Nephron (organoid): ENCODE results near the gene DLGAP1.

Experiments
- H3K27ac Mint-ChIP-seq, 3 experiments: 2 replicates each; pipeline ENCODE4 v1.8.0; 2020; ENCODE audit warnings: mixed read lengths in 3 of 3, mild to moderate bottlenecking in 2 of 3, moderate library complexity in 1 of 3
- H3K27me3 Mint-ChIP-seq: 2 replicates; pipeline ENCODE4 v1.8.0; 2021; ENCODE audit warnings: low read depth, mild to moderate bottlenecking, moderate library complexity, mixed read lengths
- H3K36me3 Mint-ChIP-seq: 2 replicates; pipeline ENCODE4 v1.8.0; 2020; ENCODE audit warnings: low read depth, mixed read lengths
- H3K4me1 Mint-ChIP-seq: 2 replicates; pipeline ENCODE4 v1.8.0; 2020; ENCODE audit warnings: mixed read lengths
- H3K4me3 Mint-ChIP-seq, 3 experiments: 2 replicates each; pipeline ENCODE4 v1.8.0; 2020; ENCODE audit warnings: mild to moderate bottlenecking in 3 of 3, mixed read lengths in 3 of 3, moderate library complexity in 2 of 3
- H3K9me3 Mint-ChIP-seq: 2 replicates; pipeline ENCODE4 v1.8.0; 2020; ENCODE audit warnings: mixed read lengths
- TF ChIP-seq, protein P1 (sequence below), 3 experiments: fragments of 200-600 bp; sonication (generic); IDR thresholded peaks; one replicate each; pipeline ENCODE4 v1.5.0; 2021; ENCODE audit warnings: antibody characterized with exemption in 3 of 3; ENCODE audit not compliant: unreplicated experiment in 3 of 3

DLGAP1 gene

DNA sequence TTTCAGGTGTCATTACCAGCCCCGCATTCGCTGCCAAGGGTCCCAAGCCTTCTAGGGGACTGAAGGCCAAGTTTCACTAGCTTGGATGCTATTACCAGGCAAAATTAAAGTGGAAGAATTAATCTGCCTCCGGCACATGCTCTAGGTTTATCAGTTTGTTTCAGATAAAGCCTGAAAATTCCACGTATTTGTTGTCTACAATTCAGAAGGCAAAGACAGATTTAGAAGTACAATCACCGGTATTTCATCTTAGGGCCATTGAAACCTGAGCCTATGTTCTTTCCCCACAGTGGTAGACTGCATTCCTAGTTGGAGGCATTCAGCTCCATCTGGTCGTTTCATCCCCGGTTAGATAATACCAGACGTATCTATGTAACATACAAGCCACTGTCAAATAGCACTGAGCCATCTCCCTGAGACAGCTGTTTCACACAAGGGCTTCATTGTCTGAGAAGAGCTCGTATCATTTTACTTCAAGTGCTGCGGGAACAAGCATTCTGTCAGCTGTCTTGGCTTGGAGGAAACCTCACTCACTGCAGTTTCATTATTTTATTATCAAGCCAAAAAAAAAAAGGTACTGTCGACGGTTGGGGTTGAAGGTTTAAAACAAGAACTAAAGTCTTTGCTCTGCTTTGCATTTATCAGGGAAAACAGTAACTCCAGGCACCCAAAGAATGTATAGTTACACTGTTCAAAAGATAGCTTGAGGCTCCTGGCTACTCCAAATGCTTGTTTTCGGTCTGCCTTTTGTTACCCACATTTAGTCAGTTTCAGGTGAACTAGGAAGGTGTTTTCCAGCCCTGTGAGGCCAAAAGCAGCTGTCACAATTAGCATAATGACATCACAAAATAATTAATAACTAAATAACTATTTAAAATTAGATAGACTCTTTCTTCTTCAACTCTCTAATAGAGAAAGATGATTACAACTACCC is 928.4 kb downstream of the DLGAP1 start:
- H3K4me1 Mint-ChIP-seq = peaks cover 51% of the 10 kb centered on the region
- peaks cover 2% of the 10 kb centered on the region for H3K9me3 Mint-ChIP-seq
- H3K4me3 Mint-ChIP-seq = peak overlapping the region in 1 of 3 experiments; percentile 3
- H3K27me3 Mint-ChIP-seq = no peaks in the 10 kb centered on the region
- no peaks in the 10 kb centered on the region for H3K36me3 Mint-ChIP-seq
- TF ChIP-seq, protein P1, sequence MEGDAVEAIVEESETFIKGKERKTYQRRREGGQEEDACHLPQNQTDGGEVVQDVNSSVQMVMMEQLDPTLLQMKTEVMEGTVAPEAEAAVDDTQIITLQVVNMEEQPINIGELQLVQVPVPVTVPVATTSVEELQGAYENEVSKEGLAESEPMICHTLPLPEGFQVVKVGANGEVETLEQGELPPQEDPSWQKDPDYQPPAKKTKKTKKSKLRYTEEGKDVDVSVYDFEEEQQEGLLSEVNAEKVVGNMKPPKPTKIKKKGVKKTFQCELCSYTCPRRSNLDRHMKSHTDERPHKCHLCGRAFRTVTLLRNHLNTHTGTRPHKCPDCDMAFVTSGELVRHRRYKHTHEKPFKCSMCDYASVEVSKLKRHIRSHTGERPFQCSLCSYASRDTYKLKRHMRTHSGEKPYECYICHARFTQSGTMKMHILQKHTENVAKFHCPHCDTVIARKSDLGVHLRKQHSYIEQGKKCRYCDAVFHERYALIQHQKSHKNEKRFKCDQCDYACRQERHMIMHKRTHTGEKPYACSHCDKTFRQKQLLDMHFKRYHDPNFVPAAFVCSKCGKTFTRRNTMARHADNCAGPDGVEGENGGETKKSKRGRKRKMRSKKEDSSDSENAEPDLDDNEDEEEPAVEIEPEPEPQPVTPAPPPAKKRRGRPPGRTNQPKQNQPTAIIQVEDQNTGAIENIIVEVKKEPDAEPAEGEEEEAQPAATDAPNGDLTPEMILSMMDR (IDR thresholded peaks at IDR 0.05; ENCODE audit: unreplicated experiment in 3 of 3) = no peak
- H3K27ac Mint-ChIP-seq = peak overlapping the region; percentile 59 to 85 (median 77)

DNA sequence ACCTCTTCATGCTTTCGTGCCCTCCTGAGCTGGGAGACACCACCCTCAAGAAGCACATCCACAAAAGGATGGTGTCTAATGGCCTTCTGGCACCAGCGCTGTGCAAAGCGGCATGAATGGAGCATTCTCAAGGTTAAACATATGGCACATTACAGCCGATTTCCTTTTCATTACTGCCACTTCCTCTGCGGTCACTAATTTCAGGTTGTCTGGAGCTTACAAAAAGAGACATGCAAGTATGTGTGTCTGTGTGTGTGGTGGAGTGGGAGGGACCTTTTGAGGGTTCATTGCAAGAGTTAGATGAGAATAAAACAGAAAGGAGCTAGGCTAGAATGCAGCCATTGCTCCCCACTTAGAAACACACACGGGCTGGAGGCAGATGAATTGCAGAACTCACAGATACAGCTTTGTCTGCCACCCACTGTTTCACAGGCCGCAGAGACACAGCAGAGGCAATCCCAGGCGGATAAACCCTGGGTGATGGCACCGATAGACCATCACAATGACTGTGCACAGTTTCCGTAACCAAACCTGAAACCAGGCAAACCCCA is 929.2 kb downstream of the DLGAP1 start:
- H3K9me3 Mint-ChIP-seq = peaks cover 2% of the 10 kb centered on the region
- peaks cover 58% of the 10 kb centered on the region for H3K4me1 Mint-ChIP-seq
- no peaks in the 10 kb centered on the region for H3K36me3 Mint-ChIP-seq
- TF ChIP-seq, protein P1 (IDR thresholded peaks at IDR 0.05; ENCODE audit: unreplicated experiment in 3 of 3) = no peak
- H3K4me3 Mint-ChIP-seq = peak overlapping the region in 2 of 3 experiments; percentile 16 to 40
- peak overlapping the region; percentile 59 to 85 (median 77) for H3K27ac Mint-ChIP-seq
- H3K27me3 Mint-ChIP-seq = no peaks in the 10 kb centered on the region

DNA sequence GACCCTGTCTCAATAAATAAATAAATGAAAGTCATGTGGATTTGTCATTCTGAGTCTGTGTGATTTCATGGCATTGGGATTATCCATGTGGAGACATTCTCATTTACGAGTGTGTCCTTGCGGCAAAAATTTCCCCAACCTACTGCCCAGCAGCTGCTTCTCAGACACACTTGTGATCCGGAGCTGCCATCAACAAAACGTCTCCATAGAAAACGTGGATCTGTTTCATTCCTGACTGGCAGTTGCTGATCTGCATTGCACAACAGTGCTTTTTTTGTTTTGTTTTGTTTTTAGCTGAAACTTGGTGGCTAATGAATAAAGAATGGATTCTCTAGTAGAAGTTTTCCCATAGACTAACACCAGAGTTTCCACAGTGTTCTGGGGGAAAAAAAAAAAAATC is 930.4 kb downstream of the DLGAP1 start:
- Mint-ChIP-seq H3K9me3 (peaks cover 2% of the 10 kb centered on the region), H3K27me3 (peaks cover 4% of the 10 kb centered on the region), H3K36me3 (no peaks in the 10 kb centered on the region), H3K27ac (peak overlapping the region; percentile 51 to 77 (median 64)), H3K4me3 (peak overlapping the region in 1 of 3 experiments; percentile 41), H3K4me1 (peaks cover 51% of the 10 kb centered on the region)
- TF ChIP-seq, protein P1 (IDR thresholded peaks at IDR 0.05; ENCODE audit: unreplicated experiment in 3 of 3) = no peak

DNA sequence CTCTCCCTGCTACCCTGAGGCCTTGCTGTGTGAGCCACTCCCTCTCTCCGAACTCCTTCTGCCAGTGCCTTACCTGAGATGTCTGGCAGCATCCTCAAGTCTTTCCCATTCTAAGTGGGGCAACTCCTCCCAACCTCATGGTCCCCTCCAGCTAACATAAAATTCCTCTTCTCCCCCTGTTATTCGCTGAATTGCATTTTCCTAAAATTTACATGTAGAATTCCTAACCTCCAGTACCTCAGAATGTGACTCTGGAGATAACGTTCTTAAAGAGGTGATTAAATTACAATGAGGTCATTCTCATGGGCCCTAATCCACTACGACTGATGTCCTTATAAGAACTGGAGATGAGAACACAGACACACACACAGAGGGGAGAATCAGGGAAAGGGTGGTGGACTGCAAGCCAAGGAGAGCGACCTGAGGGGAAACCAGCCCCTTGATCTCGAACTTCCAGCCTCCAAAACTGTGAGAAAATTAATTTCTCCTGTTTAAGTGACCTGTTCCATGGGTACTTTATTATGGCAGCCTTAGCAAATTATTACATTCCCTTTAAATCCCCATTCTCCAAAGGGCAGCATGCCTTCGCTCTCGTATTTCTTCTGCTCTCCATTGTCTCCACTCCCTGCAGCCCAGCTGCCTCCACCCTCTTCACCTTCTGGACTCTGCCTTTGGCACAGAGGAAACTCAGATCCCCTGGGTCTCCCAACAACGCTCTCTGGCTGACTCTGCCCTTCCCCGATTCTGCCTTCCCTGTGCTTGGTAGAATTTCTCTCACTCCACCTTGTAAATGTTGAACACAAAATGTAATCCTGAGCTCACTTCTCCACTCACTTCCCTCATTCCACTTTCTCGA is 934.6 kb downstream of the DLGAP1 start:
- peaks cover 12% of the 10 kb centered on the region for H3K4me1 Mint-ChIP-seq
- no peak overlapping the region for H3K4me3 Mint-ChIP-seq
- peaks cover 4% of the 10 kb centered on the region for H3K27me3 Mint-ChIP-seq
- H3K36me3 Mint-ChIP-seq = no peaks in the 10 kb centered on the region
- H3K27ac Mint-ChIP-seq = peak overlapping the region in 1 of 3 experiments; percentile 11
- peaks cover 2% of the 10 kb centered on the region for H3K9me3 Mint-ChIP-seq
- TF ChIP-seq, protein P1 (IDR thresholded peaks at IDR 0.05; ENCODE audit: unreplicated experiment in 3 of 3) = no peak

DNA sequence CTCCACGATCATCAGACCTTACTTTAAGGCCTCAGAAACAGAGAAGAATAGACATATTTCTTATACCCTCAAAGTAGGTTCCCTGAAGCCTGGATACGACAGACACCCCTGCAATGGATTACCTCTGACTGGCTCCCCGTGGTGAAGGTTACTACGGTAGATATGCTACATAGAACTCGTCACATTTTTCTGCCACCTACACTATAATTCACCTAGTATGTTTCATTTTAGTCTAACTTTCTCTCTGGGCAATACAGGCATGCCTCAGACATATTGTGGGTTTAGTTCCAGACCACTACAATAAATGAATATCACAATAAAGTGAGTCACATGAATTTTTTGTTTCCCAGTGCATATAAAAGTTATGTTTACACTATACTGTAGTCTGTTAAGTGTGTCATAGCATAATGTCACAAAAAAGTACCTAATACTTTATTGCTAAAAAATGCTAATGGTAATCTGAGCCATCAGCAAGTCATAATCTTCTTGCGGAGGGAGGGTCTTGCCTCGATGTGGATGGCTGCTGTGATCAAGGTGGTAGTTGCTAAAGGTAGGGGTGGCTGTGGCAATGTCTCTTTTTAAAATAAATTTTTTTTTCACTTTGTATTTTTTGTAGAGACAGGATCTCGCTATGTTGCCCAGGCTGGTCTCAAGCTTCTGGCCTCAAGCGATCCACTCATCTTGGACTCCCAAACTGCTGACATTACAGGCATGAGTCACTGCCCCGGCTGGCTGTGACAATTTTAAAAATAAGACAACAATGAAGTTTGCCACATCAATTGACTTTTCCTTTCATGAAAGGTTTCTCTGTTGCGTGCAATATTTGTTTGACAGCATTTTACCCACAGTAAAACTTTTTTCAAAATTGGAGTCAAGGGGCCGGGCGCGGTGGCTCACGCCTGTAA is 940.5 kb downstream of the DLGAP1 start:
- H3K36me3 Mint-ChIP-seq = no peaks in the 10 kb centered on the region
- no peak overlapping the region for H3K27ac Mint-ChIP-seq
- no peaks in the 10 kb centered on the region for H3K27me3 Mint-ChIP-seq
- TF ChIP-seq, protein P1 (IDR thresholded peaks at IDR 0.05; ENCODE audit: unreplicated experiment in 3 of 3) = no peak
- H3K4me1 Mint-ChIP-seq = peaks cover 21% of the 10 kb centered on the region
- no peaks in the 10 kb centered on the region for H3K9me3 Mint-ChIP-seq
- no peak overlapping the region for H3K4me3 Mint-ChIP-seq
